GM12875 (cell line): ENCODE data around the gene INO80E.

Experiments
- H3K4me3 ChIP-seq: one replicate; pipeline ENCODE4 v1.5.1; 2011; ENCODE audit warnings: low read depth, low read length, control low read depth
- CTCF ChIP-seq: IDR thresholded peaks from 2 replicates; pipeline ENCODE4 v1.5.1; 2011; ENCODE audit warnings: low read depth, mild to moderate bottlenecking, control low read depth, inconsistent platforms, low read length, moderate library complexity, borderline replicate concordance; ENCODE audit not compliant: insufficient read depth

INO80E gene

GRCh38 chr16:29985271-29985811, 10.7 kb upstream of the INO80E start:
- no peak for TF ChIP-seq CTCF

GRCh38 chr16:29986231-29986630, 9.8 kb upstream of the INO80E start:
- H3K4me3 ChIP-seq = no peak overlapping the region
- no peak for TF ChIP-seq CTCF

More at GRCh38 chr16:29985271-29985811, 10.7 kb upstream of the INO80E start:
- H3K4me3 ChIP-seq = no peak overlapping the region

GRCh38 chr16:29986931-29987330, 9.1 kb upstream of the INO80E start:
- no peak for TF ChIP-seq CTCF
- H3K4me3 ChIP-seq = no peak overlapping the region

GRCh38 chr16:29987371-29988085, 8.5 kb upstream of the INO80E start:
- TF ChIP-seq CTCF = no peak
- no peak overlapping the region for H3K4me3 ChIP-seq

- H3K4me3 ChIP-seq = no peak overlapping the region
- no peak for TF ChIP-seq CTCF
Observed at GRCh38 chr16:29988346-29989075, 7.5 kb upstream of the INO80E start.

- TF ChIP-seq CTCF = no peak
- H3K4me3 ChIP-seq = no peak overlapping the region
Observed at GRCh38 chr16:29989111-29989858, 6.8 kb upstream of the INO80E start.
